HG03280 (cell line): ENCODE data around the gene IRGC.
"Not testable (repeated sequence)": the region's sequence is repeated elsewhere in the genome, so short reads cannot be mapped to it uniquely, and the experiment has no call there.

Source experiments
- ATAC-seq: cut with Tn5 transposase; IDR thresholded peaks from one replicate; pipeline ENCODE4 v1.9.1; 2021; ENCODE audit warnings: mild to moderate bottlenecking, moderate library complexity; ENCODE audit not compliant: unreplicated experiment

The IRGC gene, protein sequence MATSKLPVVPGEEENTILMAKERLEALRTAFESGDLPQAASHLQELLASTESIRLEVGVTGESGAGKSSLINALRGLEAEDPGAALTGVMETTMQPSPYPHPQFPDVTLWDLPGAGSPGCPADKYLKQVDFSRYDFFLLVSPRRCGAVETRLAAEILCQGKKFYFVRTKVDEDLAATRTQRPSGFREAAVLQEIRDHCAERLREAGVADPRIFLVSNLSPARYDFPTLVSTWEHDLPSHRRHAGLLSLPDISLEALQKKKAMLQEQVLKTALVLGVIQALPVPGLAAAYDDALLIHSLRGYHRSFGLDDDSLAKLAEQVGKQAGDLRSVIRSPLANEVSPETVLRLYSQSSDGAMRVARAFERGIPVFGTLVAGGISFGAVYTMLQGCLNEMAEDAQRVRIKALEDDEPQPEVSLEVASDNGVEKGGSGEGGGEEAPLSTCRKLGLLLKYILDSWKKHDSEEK

DNA sequence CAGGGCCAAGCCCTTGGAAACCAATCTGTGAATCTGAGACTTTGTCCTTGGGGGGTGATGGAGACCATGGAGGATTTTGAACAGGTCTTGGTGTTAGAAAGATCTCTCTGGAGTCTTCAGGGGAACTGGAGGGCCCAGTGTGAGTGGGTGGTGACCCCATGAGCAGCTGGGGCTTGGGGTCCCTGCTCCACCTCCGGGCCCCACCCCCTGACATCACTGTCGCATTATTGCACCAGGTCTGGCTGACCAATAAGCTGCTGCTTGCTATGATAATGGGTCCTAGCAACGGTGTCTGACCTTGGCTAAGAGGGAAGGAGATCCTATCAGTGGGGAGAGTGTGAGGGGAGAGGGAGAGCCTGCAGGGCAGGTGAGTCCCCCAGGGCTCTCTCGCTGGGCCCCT lies at the start of gene IRGC:
Gene IRGC, plus strand, starts transcription at position 301 of the 400 bp plus-strand sequence. CDS start 2,483 bp downstream, outside the sequence.
- no peak for ATAC-seq

DNA sequence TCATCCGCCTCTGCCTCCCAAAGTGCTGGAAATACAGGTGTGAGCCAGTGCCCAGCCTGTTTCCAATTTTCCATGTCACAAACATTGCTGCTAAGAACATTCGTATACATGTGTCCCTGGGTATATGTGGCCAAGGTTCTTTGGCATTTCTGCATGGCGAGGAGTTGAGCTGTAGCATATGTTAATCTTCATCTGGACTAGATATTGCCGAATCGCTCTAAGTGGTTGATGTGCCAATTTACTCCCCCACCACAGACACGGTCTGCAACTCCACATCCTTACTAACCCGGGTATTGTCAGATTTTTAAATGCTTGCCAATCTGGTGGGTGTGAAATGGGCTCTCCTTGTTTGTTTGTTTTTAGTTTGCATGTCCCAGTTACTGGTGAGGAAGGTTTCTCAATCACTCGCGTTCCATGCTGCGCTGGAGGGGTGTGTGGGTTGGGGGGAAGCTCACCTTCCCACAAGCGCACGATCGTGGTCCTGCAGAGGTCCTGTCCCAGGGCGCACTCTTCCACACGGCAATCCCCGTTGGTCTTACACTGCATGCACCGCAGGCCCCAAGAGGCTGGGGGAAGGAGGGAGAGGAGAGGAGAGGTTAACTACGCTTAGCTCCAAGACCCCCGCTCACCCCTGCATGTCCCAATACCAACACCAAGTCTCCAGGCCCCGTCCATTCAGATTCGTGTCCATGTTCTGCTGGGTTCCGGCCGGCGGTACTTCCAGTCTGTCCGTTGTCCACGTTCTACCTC lies 48.6 kb upstream of the IRGC start:
- ATAC-seq: no peak

DNA sequence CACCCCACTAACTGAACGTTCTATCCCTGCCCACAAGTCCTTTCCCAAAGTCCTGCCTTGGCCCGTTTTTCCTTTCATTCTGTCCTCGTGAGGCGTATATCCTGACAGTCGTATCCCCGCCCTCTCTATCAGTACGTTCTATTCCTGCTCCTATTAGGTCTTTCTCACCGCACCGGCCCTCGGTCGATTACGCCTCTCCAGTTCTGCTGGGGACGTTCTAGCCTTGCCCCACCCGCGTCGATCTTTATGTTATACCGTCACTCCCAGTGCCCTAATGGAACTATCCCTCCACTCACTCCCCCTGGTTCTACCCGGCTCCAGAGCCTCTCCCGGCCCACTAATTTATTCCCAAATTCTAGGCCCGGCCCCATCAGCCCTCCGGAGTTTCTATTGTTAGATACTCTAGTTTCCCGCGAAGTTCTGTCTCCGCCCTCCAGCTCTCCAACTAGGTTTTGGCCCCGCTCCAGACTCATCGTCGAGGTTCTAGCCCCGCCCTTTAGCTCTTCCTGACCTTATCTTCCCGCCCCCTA lies 47.9 kb upstream of the IRGC start:
- no peak for ATAC-seq

DNA sequence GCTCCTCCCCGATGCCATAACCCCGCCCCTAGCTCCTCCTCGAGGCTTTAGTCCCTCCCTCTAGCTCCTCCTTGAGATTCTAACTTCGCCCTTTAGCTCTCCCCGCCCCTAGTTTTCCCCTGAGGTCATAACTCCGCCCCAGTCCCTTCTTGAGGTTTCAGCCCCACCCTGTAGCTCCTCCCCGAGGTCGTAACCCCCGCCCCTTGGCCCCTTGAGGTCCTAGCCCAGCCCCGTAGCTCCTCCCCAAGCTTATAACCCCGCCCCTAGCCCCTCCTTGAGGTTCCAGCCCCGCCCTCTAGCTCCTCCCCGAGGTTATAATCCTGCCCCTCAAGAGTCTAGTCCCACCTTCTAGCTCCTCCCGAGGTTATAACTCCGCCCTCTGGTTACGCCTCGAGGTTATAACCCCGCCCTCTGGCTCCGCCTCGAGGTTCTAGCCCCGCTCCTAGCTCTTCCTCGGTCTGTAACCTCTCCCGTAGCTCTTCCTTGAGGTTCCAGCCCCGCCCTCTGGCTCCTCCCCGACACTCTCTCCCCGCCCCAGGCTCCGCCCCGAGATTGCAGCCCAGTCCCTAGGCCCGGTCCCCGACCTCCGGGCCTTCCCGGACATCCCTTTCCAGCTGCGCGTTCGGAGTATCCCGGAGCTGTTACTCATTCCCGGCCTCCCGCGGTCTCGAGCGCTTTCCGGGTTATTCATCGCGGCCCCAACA lies 47.3 kb upstream of the IRGC start:
- peak; percentile 84 for ATAC-seq

DNA sequence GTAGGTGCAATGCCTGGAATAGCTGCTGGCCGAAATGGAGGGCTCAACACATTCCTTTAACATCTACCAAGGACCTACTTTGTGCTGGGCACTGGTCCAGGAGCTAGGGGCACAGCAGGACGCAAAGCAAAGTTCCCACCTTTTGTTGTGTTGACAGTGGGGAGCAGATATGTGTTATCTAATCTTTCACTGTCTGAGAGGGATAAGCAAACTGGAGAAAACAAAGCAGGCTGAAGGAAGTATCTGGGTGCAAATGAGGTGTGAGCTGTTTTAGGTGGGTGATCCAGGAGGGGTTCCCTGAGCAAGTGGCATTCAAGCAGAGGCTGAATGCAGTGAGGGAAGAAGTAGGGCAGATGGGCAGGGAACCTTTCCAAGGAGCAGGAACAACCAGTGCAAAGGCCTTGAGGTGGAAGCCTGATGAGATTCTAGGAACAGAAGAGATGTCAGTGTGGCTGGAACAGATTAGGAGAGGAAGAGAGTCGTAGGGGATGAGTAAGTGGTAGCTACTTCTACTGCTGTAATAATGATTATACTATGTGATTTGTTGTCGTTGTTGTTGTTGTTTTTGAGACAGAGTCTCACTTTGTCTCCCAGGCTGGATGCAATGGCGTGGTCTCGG lies 43.7 kb upstream of the IRGC start:
- no peak for ATAC-seq

DNA sequence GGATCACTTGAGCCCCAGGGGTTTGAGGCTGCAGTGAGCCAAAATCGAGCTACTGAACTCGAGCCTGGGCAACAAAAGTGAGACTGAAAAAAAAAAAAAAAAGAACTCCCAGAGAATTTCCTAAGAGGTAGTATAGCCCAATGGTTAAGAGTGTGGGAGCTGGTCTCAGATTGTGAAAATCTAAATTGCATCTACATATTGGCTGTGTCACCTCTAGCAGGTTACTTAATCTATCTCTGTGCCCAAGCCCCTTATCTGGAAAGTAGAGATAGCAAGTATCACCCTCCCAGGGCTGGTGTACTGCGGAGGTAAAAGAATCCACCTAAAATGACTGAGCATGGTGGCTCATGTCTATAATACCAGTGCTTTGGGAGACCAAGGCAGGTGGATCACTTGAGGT lies 42.2 kb upstream of the IRGC start:
- ATAC-seq: no peak

DNA sequence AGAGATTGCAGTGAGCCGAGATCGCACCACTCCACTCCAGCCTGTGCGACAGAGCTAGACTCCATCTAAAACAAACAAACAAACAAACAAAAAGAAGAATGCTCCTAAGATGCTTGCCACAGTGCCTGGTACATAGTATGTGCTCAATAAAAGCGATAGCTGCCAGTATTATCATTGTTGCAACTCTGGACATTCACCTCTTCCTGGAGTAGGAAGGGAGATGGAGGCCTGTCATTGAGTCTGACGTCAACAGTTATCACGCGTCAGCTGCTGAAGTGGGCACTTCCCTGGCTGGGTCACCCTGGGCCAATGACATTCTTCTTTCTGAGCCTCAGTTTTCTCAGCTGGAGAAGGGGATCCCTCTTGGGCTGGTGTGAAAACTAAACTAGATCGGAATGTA lies 41.7 kb upstream of the IRGC start:
- ATAC-seq: no peak

DNA sequence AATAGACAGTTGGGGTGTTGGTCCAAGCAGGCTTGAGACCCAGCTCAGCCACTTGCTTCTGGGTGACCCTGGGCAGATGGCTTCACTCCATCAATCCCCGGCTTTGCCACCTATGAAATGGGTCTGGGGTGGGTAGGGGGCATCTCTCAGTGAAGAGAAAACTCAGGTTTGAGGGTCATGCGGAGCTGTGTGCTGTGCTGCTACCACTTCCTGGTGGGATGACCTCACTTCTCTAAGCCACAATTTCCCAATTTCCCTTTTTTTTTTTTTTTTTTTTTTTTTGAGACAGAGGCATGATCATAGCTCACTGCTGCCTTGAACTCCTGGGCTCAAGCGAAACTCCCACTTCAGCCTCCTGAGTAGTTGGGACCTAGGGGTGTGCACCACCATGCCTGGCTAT lies 41.3 kb upstream of the IRGC start:
- no peak for ATAC-seq

DNA sequence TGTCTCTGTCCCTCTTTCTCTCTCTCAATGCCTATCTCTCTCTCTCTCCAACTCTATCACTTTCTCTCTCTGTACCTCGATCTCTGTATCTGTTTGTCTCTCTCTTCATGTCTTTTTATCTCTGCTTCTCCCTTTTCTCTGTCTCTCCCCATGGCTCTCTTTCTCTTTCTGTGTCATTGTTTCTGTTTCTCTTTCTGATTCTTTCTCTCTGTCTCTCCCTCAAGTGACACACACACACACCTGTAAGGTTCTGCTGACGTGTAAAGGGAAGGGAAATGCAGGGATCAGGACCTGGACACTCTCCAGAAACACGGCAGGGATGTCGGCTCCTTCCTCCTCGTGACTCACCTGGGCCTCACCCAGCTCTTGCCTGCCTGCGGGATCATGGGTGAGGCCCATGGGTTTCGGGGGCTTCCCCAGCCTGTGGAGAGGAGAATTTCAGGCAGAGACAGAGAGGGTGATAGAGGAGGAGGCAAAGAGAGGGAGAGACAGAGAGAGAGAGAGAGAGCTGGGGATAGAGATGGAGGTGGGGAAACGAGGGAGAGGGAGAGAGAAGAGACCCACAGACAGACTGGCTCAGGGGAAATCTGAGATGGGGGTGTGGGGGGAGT lies 40.5 kb upstream of the IRGC start:
- ATAC-seq: no peak

DNA sequence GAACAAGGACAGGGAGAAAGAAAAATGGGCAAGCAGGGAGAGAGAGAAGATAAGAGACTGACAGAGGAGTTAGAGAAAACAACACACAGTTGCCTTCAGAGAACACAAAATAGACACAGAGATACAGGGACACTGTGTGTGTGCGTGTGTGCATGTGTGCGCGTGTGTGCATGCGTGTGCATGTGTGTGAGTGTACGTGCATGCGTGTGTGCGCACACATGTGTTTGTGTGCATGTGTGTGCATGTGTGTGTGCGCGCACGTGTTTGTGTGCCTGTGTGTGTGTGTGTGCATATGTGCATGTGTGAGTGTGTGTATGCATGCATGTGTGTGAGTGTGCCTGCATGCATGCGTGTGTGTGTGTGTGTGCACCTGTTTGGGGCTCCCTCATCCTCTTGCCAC lies 40.0 kb upstream of the IRGC start:
- no peak for ATAC-seq

DNA sequence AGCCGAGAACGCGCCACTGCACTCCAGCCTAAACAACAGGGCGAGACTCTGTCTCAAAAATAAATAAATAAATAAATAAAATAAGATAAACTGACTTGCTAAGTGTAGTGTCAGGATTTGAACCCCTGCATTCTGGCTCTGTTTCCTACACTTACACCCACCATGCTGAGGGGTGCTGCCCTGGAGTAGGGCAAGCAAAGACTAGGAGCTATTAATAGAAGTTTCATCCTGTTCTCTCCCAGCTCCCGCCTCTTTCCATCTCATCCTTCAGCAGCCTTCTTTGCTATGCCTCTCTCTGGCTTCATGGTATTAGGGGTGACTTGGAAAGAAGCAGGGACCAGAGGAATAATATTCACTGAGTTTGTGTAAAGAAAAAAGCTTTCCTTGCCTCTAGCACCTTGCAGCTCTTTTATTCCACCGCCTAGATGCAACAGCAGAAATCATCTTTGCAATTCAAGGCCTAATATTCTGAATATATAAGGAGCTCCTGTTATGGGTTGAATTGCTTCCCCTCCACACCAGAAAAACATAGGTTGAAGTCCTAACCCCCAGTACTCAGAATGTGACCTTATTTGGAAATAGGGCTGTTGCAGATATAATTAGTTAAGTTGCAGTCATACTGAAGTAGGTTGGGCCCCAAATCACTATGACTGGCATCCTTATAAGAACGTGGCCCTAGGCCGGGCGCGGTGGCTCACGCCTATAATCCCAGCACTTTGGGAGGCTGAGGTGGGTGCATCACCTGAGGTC lies 37.2 kb upstream of the IRGC start:
- ATAC-seq: no peak

DNA sequence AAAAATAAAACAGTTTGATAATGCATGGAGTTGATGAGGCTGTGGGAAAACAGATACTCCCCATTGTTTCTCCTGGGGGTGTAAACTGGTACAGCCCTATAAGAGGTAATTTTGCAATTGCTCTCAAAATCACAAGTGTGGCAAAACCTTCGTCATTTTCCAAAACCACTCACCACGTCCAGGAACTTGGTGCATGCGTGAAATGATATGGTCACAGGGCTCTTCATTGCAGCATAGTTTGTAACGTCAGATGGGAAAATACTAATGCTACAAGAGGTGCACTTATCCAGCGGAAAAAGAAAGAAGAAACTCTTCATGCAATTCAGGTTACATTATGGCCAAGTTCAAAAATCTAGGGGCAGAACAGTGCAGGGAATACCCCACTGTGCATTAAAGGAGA lies 34.1 kb upstream of the IRGC start:
- no peak for ATAC-seq

DNA sequence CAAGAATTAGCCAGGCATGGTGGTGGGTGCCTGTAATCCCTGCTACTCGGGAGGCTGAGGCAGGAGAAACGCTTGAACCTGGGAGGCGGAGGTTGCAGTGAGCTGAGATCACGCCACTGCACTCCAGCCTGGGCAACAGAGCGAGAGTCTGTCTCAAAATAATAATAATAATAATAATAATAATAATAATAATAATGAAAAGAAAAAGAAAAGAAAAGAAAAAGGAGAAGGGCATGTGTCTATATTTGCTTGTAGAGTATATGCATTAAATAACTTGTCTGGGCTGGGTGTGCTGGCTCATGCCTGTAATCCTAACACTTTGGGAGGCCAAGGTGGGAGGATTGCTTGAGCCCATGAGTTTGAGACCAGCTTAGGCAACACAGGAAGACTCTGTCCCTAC lies 33.6 kb upstream of the IRGC start:
- ATAC-seq: not testable (repeated sequence)

DNA sequence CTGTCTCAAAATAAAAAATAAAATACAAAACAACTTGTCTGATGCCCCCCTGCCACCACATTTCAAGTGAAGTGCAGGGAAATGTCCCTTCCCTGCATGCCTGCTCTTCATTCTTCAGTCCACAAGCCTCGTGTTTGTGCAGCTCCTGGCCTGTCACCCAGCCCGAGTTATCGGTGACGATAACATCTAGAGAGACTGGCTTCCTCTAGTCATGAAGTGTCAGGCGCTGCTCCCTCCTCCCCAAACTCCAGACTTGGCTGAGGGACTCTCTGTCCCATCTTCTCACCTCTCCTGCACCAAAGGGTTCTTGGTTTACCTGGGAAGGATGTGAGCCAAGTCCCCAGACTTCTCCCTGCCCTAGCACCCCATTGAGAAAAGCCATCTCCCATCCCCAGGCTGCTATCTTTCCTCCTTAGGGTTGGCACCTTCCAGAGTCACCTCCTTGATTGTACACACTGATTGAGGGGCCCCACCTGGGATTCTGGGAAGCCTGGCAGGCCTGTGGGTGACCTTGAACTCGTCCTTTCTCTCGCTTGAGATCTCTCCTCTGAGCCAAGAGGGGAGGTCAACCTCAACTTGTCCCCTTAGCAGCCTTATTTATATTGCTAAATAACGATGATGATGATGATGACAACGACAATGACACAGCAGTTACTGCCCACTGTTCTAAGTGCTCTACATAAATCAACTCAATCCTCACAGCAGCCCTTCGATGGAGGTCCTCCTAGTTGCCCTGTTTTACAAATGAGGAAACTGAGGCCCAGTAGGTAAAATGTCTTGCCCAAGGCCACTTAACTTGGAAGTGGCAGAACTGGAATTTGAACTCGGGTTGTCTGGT lies 32.8 kb upstream of the IRGC start:
- no peak for ATAC-seq

DNA sequence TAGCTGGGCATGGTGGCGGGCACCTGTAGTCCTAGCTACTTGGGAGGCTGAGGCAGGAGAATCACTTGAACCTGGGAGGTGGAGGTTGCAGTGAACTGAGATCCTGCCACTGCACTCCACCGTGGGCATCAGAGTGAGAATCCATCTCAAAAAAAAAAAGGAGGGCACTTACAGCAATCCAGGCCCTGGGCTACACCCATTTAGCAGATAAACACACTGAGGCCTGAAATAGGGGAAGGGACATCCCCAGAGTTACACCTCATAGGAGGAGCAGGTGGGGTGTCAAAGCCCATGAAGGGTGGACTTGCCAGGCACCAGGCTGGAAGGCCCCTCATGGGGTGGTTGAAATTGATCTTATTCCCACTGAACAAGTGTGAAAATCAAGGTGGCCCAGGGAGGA lies 32.0 kb upstream of the IRGC start:
- no peak for ATAC-seq

DNA sequence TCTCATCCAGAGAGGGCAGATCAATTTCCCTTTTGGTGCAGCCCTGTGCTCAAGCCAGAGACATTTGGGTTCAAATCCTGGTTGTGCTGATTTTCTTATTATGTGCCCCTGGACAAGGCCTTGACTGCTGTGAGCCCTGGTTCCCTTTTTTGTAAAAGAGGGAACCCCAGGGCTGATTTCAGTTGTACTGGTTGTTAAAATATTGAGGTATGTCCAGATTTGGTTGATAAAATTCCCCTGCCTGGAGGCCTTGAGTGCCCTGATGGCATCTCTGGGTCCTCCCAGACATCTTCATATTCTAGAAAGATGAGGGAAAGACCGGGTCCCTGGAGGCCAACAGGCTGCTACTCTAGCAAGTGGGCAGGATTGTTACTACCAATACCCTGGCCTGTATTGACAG lies 31.6 kb upstream of the IRGC start:
- ATAC-seq: no peak

DNA sequence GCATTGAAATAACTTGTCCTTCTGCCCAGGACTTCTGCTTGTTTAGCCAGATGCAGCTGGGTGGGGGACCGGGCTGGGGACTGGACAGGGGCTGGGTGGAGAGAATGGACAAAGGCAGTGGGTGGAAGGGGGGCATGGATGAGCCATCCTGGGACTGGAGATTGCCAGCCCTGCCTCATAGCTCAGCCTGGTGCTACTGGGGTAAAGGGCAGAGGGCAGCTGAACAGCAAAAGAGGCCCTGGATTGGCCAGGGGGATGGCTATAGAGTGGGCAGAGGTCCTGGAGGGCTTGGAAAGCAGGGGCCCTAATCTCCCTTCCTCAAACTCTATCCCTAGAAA lies 28.2 kb upstream of the IRGC start:
- ATAC-seq: no peak

DNA sequence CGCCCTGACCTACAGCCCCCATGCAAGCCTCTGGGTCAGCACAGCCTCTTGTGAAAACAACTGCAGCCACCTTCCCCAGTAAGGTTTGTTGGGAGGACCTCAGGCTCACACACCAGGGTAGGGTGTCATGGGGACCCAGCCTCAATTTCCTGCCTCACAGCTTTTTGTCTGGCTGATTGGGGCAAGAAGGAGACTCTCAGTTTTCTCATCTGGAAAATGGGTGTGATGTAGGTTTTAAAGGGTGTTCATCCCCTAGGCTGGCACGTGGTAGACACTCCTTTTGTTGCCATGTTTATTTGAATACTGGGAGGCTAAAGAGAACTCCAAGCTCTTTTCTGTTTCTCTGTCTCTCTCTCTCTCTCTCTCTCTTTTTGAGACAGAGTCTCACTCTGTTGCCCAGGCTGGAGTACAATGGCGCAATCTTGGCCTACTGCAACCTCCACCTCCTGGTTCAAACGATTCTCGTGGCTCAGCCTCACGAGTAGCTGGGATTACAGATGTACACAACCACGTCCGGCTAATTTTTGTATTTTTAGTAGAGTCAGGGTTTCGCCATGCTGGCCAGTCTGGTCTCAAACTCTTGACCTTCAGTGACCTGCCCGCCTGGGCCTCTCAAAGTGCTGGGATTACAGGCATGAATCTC lies 27.7 kb upstream of the IRGC start:
- ATAC-seq: no peak

DNA sequence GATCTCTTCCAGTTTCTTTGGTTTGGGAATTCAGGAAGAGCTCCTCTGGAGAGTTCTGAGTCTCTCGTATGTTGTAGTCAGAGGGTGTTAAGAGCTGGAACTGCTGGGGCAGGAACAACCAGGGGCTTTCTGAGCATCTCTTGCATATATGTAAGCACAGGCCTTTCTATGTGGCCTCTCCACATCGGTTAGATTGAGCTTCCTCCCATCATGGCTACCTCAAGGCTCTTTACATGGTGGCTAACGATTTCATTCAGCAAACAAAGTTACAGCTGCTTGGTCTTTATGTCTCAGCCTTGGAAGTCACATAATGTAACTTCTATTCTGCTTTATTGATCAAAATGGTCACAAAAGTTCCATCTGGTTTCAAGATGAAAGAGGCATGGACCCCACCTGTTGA lies 25.4 kb upstream of the IRGC start:
- ATAC-seq: no peak
